Lung (tissue), 12 donors: ENCODE data around the gene METTL8. TPM values are rescaled to one million over a fixed set of nuclear protein-coding genes. Genes with fewer than 3 reads are reported as not detected.
"Not testable (repeated sequence)": the region's sequence is repeated elsewhere in the genome, so short reads cannot be mapped to it uniquely, and the experiment has no call there.

Experiments
- ATAC-seq: fragments of 200-7000 bp; cut with Tn5 transposase; one replicate; pipeline ENCODE4 v1.9.1; 2020; ENCODE audit warnings: moderate number of reproducible peaks; ENCODE audit not compliant: insufficient read depth, low FRiP score
- DNase-seq, 3 donors: peaks; one replicate each; pipeline ENCODE4 v3.0.0-alpha.2; 2013 to 2017
- H3K27ac ChIP-seq, 2 donors: one replicate each; pipeline ENCODE4 v1.5.1; 2013; ENCODE audit warnings: mild to moderate bottlenecking in 2 of 2, moderate library complexity in 2 of 2, control low read depth in 1 of 2, inconsistent platforms in 1 of 2, low read depth in 1 of 2, low read length in 1 of 2
- H3K27me3 ChIP-seq, 3 donors: one replicate each; pipeline ENCODE4 v1.5.1; 2013; ENCODE audit warnings: low read length in 2 of 3; ENCODE audit not compliant: control insufficient read depth in 3 of 3, insufficient read depth in 3 of 3
- H3K36me3 ChIP-seq, 4 donors: one replicate each; pipeline ENCODE4 v1.5.1; 2013; ENCODE audit warnings: low read length in 4 of 4, mild to moderate bottlenecking in 1 of 4, moderate library complexity in 1 of 4; ENCODE audit not compliant: control insufficient read depth in 4 of 4, insufficient read depth in 4 of 4
- H3K4me1 ChIP-seq, 5 donors: one replicate each; pipeline ENCODE4 v1.5.1; 2013; ENCODE audit warnings: low read length in 5 of 5, mild to moderate bottlenecking in 2 of 5, moderate library complexity in 1 of 5; ENCODE audit not compliant: control insufficient read depth in 5 of 5, insufficient read depth in 5 of 5
- H3K4me3 ChIP-seq: one replicate; pipeline ENCODE4 v1.5.1; 2013; ENCODE audit warnings: mild to moderate bottlenecking, control low read depth, moderate library complexity
- H3K9ac ChIP-seq, 2 donors: one replicate each; pipeline ENCODE4 v1.5.1; 2013; ENCODE audit warnings: low read length in 2 of 2, control low read depth in 1 of 2; ENCODE audit not compliant: insufficient read depth in 1 of 2
- H3K9me3 ChIP-seq, 4 donors: one replicate each; pipeline ENCODE4 v1.5.1; 2013; ENCODE audit warnings: low read length in 3 of 4, mild to moderate bottlenecking in 1 of 4, moderate library complexity in 1 of 4; ENCODE audit not compliant: control insufficient read depth in 4 of 4, insufficient read depth in 3 of 4
- CTCF ChIP-seq: IDR thresholded peaks from 2 replicates; pipeline ENCODE4 v1.5.1; 2012; ENCODE audit warnings: mild to moderate bottlenecking; ENCODE audit errors: control extremely low read depth, extremely low read depth
- WGBS, 2 donors: extraction: QIAGEN DNeasy Blood & Tissue Kit; methylation state at CpG; one replicate each; pipeline ENCODE4 v1.1.7; 2013; 5-methylcytosine and 5-hydroxymethylcytosine counted together
- polyA plus RNA-seq, 2 donors: library from polyadenylated mRNA; stranded (reverse); fragments of 200-250 nt; gene quantifications; one replicate each; pipeline ENCODE4 v1.2.1, GENCODE V29; 2013
- total RNA-seq, 2 donors: library from RNA; depleted of rRNA in 1 of 2; stranded (reverse); fragments of >200 nt in 1 of 2; gene quantifications; one replicate each; pipeline ENCODE4 v1.2.1, GENCODE V29; 2014 to 2021
- donor health status: control.
- donor health status: control.
- donor health status: Bipolar disorder and iron deficiency.
- donor health status: healthy.
- donor health status: DM: yes; HTN: yes; CAD: no.

Gene METTL8
- total and polyA plus RNA-seq, 4 donors: 4.9 to 9.3 (median 8.5) TPM

DNA sequence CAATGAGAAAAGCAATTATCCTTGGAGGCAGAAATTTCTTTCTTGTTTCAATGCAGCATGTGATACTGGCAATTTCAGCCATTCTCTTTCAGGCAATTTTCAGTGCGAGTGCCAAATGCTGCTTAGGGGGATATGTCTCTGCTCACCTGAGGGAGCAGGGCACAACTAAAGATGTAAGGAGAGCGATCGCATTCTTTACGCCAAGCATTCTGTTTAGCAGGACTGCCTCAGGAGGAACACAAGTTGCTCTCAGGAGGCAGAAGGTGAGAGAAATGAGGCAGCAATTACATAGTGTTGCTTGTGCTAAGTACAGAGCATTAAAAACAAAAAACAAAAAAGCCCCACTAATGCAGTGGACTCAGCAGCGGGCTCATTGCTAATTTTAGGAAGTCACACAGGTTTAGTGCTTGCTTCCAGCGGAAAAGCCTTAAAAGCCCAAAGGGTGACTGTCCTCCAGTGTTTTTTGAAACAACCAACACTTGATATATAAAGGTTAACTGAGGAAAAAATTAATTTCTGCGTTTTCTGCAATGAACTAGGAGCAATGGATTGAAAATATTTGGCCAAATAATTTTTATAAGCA, 116.9 kb downstream of the METTL8 start:
- Histone ChIP-seq H3K4me3 (no peak overlapping the region), H3K36me3 (no peaks in the 10 kb centered on the region), H3K4me1 (peaks cover 0 to 7% (median 1%) of the 10 kb centered on the region in 5 donors), H3K27me3 (no peaks in the 10 kb centered on the region), H3K9ac (no peak overlapping the region), H3K9me3 (peaks cover 0 to 4% (median 0%) of the 10 kb centered on the region in 4 donors), H3K27ac (no peak overlapping the region)
- WGBS, 2 donors: 89 to 90% methylated on average over 7 of the region's 7 CpGs
- ATAC-seq (no peak), DNase-seq (no peak)
- TF ChIP-seq CTCF: no peak

DNA sequence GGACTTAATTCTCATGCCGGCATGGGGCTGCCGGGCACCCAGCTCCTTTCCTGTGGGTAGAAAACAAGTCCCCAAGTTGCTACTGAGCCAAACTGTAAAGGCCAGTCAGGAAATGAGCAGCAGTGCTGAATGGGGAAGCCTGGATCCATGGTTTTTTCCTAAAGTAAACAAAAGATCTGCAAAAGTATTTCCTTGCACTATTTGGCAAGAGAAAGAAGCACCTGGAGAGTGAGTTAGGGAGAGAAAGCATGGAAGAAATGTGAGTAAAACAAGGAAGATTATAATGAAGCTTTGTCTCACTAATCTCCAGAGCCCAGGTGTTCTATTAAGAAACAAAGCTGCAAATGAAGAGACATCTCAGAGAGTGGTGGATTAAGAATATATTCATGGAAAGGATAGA, 117.6 kb downstream of the METTL8 start:
- no peaks in the 10 kb centered on the region for H3K27me3 ChIP-seq
- no peak for TF ChIP-seq CTCF
- no peak overlapping the region for H3K9ac ChIP-seq
- H3K4me1 ChIP-seq: peaks cover 0 to 7% (median 1%) of the 10 kb centered on the region in 5 donors
- ATAC-seq (no peak), DNase-seq (peak in 1 of 3 donors; percentile 17)
- peaks cover 0 to 4% (median 0%) of the 10 kb centered on the region in 4 donors for H3K9me3 ChIP-seq
- H3K4me3 ChIP-seq: no peak overlapping the region
- no peak overlapping the region for H3K27ac ChIP-seq
- 41 to 53% methylated on average over 2 of the region's 2 CpGs for WGBS, 2 donors
- H3K36me3 ChIP-seq: no peaks in the 10 kb centered on the region

DNA sequence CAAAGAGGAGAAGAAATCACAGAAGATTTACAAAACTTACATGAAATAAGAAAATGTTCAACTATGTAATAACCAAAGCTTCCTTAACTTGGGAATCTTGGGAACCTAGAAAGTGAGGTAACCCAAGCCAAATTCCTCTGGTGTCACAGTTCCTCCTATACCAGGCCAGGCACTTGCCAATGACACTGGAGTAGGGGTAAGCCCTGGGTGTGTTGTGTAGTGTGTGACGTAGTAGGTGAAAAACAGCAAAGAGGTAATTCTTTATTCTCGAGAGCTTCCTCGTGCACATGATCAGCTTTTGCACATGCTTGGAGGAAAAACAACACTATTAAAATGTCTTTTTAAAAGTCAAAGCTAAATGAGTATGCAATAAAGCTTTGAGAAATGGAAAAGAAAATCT, 118.0 kb downstream of the METTL8 start:
- ATAC-seq (no peak), DNase-seq (no peak)
- Histone ChIP-seq H3K9ac (no peak overlapping the region), H3K9me3 (peaks cover 0 to 4% (median 0%) of the 10 kb centered on the region in 4 donors), H3K27me3 (no peaks in the 10 kb centered on the region), H3K27ac (no peak overlapping the region), H3K4me3 (no peak overlapping the region), H3K36me3 (no peaks in the 10 kb centered on the region), H3K4me1 (peaks cover 0 to 7% (median 1%) of the 10 kb centered on the region in 5 donors)
- 66 to 74% methylated on average over 3 of the region's 3 CpGs for WGBS, 2 donors
- no peak for TF ChIP-seq CTCF

DNA sequence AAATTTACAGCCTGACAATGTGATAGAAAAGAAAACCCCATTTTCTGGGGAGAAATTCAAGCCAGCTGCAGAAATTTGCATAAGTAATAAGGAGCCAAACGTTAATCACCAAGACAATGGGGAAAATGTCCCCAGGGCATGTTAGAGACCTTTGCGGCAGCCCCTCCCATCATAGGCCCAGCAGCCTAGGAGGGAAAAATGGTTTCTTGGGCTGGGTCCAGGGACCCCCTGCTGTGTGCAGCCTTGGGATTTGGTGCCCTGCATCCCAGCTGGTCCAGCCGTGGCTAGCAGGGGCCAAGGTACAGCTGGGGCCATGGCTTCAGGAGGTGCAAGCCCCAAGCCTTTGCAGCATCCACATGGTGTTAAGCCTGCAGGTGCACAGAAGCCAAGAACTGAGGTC, 121.6 kb downstream of the METTL8 start:
- H3K36me3 ChIP-seq, H3K27ac ChIP-seq, H3K4me3 ChIP-seq, DNase-seq, H3K9me3 ChIP-seq, H3K4me1 ChIP-seq, H3K9ac ChIP-seq, ATAC-seq, H3K27me3 ChIP-seq: not testable (repeated sequence)
- 92 to 93% methylated on average over 3 of the region's 3 CpGs for WGBS, 2 donors

GRCh38 chr2:171311589-171311988, 122.2 kb downstream of the METTL8 start:
- WGBS, 2 donors: 97 to 99% methylated on average over 1 of the region's 1 CpG
- not testable (repeated sequence) for H3K9ac ChIP-seq, H3K27me3 ChIP-seq, ATAC-seq, H3K4me3 ChIP-seq, H3K4me1 ChIP-seq, DNase-seq, H3K27ac ChIP-seq, H3K36me3 ChIP-seq, H3K9me3 ChIP-seq
